ENCODE measurements around the gene GLI3.

Gene GLI3

DNA sequence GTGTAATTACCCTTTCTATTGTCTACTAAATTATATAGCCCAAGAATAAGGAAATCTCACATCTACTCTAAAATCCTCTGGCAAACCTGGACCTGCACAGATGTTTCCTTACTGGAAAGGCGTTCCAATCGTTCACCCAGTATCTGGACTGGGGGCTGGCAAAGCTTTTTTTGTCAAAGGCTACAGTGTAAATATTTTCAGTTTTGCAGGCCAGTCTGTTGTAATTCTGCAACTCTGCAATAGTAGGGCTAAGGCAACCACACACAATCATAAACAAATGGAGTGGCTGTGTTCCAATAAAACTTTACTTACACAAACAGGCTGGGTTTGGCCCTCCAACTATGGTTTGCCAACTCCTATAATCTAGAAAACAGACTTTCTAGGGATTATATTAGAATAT lies 56.2 kb downstream of the GLI3 start:
- Histone ChIP-seq H3K9me2 (replicated peaks; ENCODE audit: insufficient read depth, low read length) (no peaks in the 10 kb centered on the region), H3K27me3 (replicated peaks; ENCODE audit: insufficient read depth, low read length) (no peaks in the 10 kb centered on the region), H3K36me3 (replicated peaks; ENCODE audit: insufficient read depth, low read length) (no peaks in the 10 kb centered on the region), H3K79me2 (ENCODE audit: low read length) (no peaks in the 10 kb centered on the region), H3K9me3 (replicated peaks; ENCODE audit: insufficient read depth, low read length) (no peaks in the 10 kb centered on the region), H3K9ac (ENCODE audit: low read length) (no peak overlapping the region), H3K4me2 (ENCODE audit: low read depth, low read length) (no peak overlapping the region), H3K4me3 (ENCODE audit: low read length) (no peak overlapping the region), H4K20me1 (ENCODE audit: insufficient read depth, low read length) (no peaks in the 10 kb centered on the region), H3K27ac (ENCODE audit: low read length) (no peak overlapping the region), H2AFZ (ENCODE audit: low read length) (no peak overlapping the region), H3F3A (ENCODE audit: insufficient read depth, low read length) (no peaks in the 10 kb centered on the region), H3K4me1 (ENCODE audit: low read length) (no peaks in the 10 kb centered on the region)
- TF ChIP-seq CTCF (IDR thresholded peaks at IDR 0.05; ENCODE audit: low read length) (no peak), EZH2 (optimal IDR thresholded peaks at IDR 0.05; ENCODE audit: low read depth, low read length) (no peak), EZH2phosphoT487 (IDR thresholded peaks at IDR 0.05; ENCODE audit: low read length) (no peak)
- DNase-seq = no peak

DNA sequence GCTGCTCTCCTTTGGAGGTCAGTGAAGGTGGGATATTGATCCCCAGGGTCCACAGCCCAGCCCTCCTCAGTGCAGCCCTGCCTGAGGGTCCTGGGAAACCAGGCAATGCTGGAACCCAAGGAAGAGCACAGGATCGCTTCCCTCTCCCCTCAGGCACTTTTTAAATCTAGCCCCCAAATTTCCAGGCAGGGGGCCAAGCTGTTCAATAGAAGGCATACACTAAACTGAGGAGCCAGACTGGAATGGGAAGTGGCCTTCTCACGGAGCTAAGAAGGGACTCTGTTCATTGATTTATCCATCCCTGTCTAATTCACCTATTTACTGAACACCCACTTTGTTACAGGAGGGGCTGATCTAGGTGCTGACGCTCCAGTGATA lies 60.3 kb downstream of the GLI3 start:
- no peak overlapping the region for H3K4me2 ChIP-seq (ENCODE audit: low read depth, low read length)
- H3K36me3 ChIP-seq (replicated peaks; ENCODE audit: insufficient read depth, low read length) = no peaks in the 10 kb centered on the region
- TF ChIP-seq EZH2 (optimal IDR thresholded peaks at IDR 0.05; ENCODE audit: low read depth, low read length) (no peak), EZH2phosphoT487 (IDR thresholded peaks at IDR 0.05; ENCODE audit: low read length) (no peak), CTCF (IDR thresholded peaks at IDR 0.05; ENCODE audit: low read length) (no peak)
- no peak overlapping the region for H3K9ac ChIP-seq (ENCODE audit: low read length)
- H3K27me3 ChIP-seq (replicated peaks; ENCODE audit: insufficient read depth, low read length) = no peaks in the 10 kb centered on the region
- no peak overlapping the region for H2AFZ ChIP-seq (ENCODE audit: low read length)
- no peaks in the 10 kb centered on the region for H3K4me1 ChIP-seq (ENCODE audit: low read length)
- no peak overlapping the region for H3K4me3 ChIP-seq (ENCODE audit: low read length)
- no peaks in the 10 kb centered on the region for H3K9me3 ChIP-seq (replicated peaks; ENCODE audit: insufficient read depth, low read length)
- no peak overlapping the region for H3K27ac ChIP-seq (ENCODE audit: low read length)
- no peaks in the 10 kb centered on the region for H4K20me1 ChIP-seq (ENCODE audit: insufficient read depth, low read length)
- no peak for DNase-seq
- H3K79me2 ChIP-seq (ENCODE audit: low read length) = no peaks in the 10 kb centered on the region
- H3F3A ChIP-seq (ENCODE audit: insufficient read depth, low read length) = no peaks in the 10 kb centered on the region
- H3K9me2 ChIP-seq (replicated peaks; ENCODE audit: insufficient read depth, low read length) = no peaks in the 10 kb centered on the region

- H3K4me1 ChIP-seq (ENCODE audit: low read length) = no peaks in the 10 kb centered on the region
- no peak for TF ChIP-seq EZH2phosphoT487 (IDR thresholded peaks at IDR 0.05; ENCODE audit: low read length)
- no peak for TF ChIP-seq CTCF (IDR thresholded peaks at IDR 0.05; ENCODE audit: low read length)
- TF ChIP-seq EZH2 (optimal IDR thresholded peaks at IDR 0.05; ENCODE audit: low read depth, low read length) = no peak
- H2AFZ ChIP-seq (ENCODE audit: low read length) = no peak overlapping the region
- H3F3A ChIP-seq (ENCODE audit: insufficient read depth, low read length) = no peaks in the 10 kb centered on the region
- H3K9ac ChIP-seq (ENCODE audit: low read length) = no peak overlapping the region
- no peak overlapping the region for H3K4me3 ChIP-seq (ENCODE audit: low read length)
- no peak overlapping the region for H3K27ac ChIP-seq (ENCODE audit: low read length)
- no peaks in the 10 kb centered on the region for H3K9me3 ChIP-seq (replicated peaks; ENCODE audit: insufficient read depth, low read length)
- DNase-seq = no peak
- no peaks in the 10 kb centered on the region for H3K36me3 ChIP-seq (replicated peaks; ENCODE audit: insufficient read depth, low read length)
- H3K9me2 ChIP-seq (replicated peaks; ENCODE audit: insufficient read depth, low read length) = no peaks in the 10 kb centered on the region
- H4K20me1 ChIP-seq (ENCODE audit: insufficient read depth, low read length) = no peaks in the 10 kb centered on the region
- no peaks in the 10 kb centered on the region for H3K27me3 ChIP-seq (replicated peaks; ENCODE audit: insufficient read depth, low read length)
- H3K4me2 ChIP-seq (ENCODE audit: low read depth, low read length) = no peak overlapping the region
- H3K79me2 ChIP-seq (ENCODE audit: low read length) = no peaks in the 10 kb centered on the region
Observed at GRCh38 chr7:42175834-42176723, 60.9 kb downstream of the GLI3 start.
